GM19452 (cell line): ENCODE results near the gene CLEC3B.

ENCODE experiments used
- ATAC-seq: cut with Tn5 transposase; IDR thresholded peaks from one replicate; pipeline ENCODE4 v1.9.1; 2021; ENCODE audit not compliant: unreplicated experiment

CLEC3B gene

GRCh38 chr3:45003406-45003805 lies 22.7 kb upstream of the CLEC3B start:
- ATAC-seq: no peak

- ATAC-seq: no peak
Measured at GRCh38 chr3:45003859-45004258, 22.2 kb upstream of the CLEC3B start.

- no peak for ATAC-seq
Measured at GRCh38 chr3:45007091-45007490, 19.0 kb upstream of the CLEC3B start.

GRCh38 chr3:45008117-45008516 lies 18.0 kb upstream of the CLEC3B start:
- no peak for ATAC-seq

GRCh38 chr3:45009868-45010267 lies 16.2 kb upstream of the CLEC3B start:
- ATAC-seq: no peak

- ATAC-seq: no peak
Measured at GRCh38 chr3:45010811-45011333, 15.2 kb upstream of the CLEC3B start.

GRCh38 chr3:45011756-45012508 lies 14.2 kb upstream of the CLEC3B start:
- ATAC-seq: no peak

- ATAC-seq: no peak
Measured at GRCh38 chr3:45012577-45012976, 13.5 kb upstream of the CLEC3B start.

GRCh38 chr3:45016916-45017315 lies 9.2 kb upstream of the CLEC3B start:
- ATAC-seq: no peak

- ATAC-seq: no peak
Measured at GRCh38 chr3:45017821-45018220, 8.3 kb upstream of the CLEC3B start.

- ATAC-seq: no peak
Measured at GRCh38 chr3:45020534-45020933, 5.6 kb upstream of the CLEC3B start.

- ATAC-seq: no peak
Measured at GRCh38 chr3:45021524-45022297, 4.4 kb upstream of the CLEC3B start.

GRCh38 chr3:45023675-45024074 lies 2.4 kb upstream of the CLEC3B start:
- ATAC-seq: no peak

GRCh38 chr3:45024542-45025255 lies 1.4 kb upstream of the CLEC3B start:
- ATAC-seq: no peak

GRCh38 chr3:45026957-45027356 lies 854 bp downstream of the CLEC3B start:
- ATAC-seq: no peak

- ATAC-seq: no peak
Measured at GRCh38 chr3:45027441-45027840, 1.3 kb downstream of the CLEC3B start.

- no peak for ATAC-seq
Measured at GRCh38 chr3:45029216-45029615, 3.1 kb downstream of the CLEC3B start.

GRCh38 chr3:45029661-45030060 lies 3.6 kb downstream of the CLEC3B start:
- no peak for ATAC-seq

- no peak for ATAC-seq
Measured at GRCh38 chr3:45031531-45031930, 5.4 kb downstream of the CLEC3B start.

GRCh38 chr3:45032113-45032512 lies 6.0 kb downstream of the CLEC3B start:
- ATAC-seq: no peak

GRCh38 chr3:45033791-45034190 lies 7.7 kb downstream of the CLEC3B start:
- ATAC-seq: no peak
